HepG2 (cell line): ENCODE results near the gene CFAP300. TPM values are rescaled to one million over a fixed set of nuclear protein-coding genes. Genes with fewer than 3 reads are reported as not detected.
A peak's percentile ranks its signal among the peaks of the same experiment; 100 is the strongest.

Experiments used
- FOXO1 ChIP-seq: sonication (generic); formaldehyde crosslinking; IDR thresholded peaks from 2 replicates; pipeline ENCODE4 v1.4.0; 2020; ENCODE audit warnings: missing genetic modification reagents
- GTF3A ChIP-seq: sonication (generic); formaldehyde crosslinking; conservative IDR thresholded peaks from 2 replicates; pipeline ENCODE4 v1.4.0; 2020; ENCODE audit warnings: mild to moderate bottlenecking, missing genetic modification reagents
- HOXD1 ChIP-seq: sonication (generic); formaldehyde crosslinking; IDR thresholded peaks from 2 replicates; pipeline ENCODE4 v1.5.0; 2020; ENCODE audit warnings: missing genetic modification reagents
- IKZF4 ChIP-seq: sonication (generic); formaldehyde crosslinking; IDR thresholded peaks from 2 replicates; pipeline ENCODE4 v1.5.1; 2020; ENCODE audit warnings: borderline replicate concordance, mild to moderate bottlenecking, low read depth, missing genetic modification reagents; ENCODE audit errors: not compliant biosample characterization
- MATR3 ChIP-seq: sonication (generic); formaldehyde crosslinking; IDR thresholded peaks from 2 replicates; pipeline ENCODE4 v1.4.0; 2020; ENCODE audit warnings: missing genetic modification reagents
- ONECUT2 ChIP-seq: sonication (generic); formaldehyde crosslinking; IDR thresholded peaks from 2 replicates; pipeline ENCODE4 v1.4.0; 2020; ENCODE audit warnings: missing genetic modification reagents
- RAD21 ChIP-seq: fragments of 450-650 bp; formaldehyde crosslinking; IDR thresholded peaks from 2 replicates; pipeline ENCODE4 v1.5.0; 2020; ENCODE audit warnings: mild to moderate bottlenecking
- RBM39 ChIP-seq: fragments of 200-400 bp; formaldehyde crosslinking; IDR thresholded peaks from one replicate; pipeline ENCODE4 v1.6.1; 2018; ENCODE audit warnings: antibody characterized with exemption, mild to moderate bottlenecking, low read depth, low read length; ENCODE audit not compliant: poor library complexity, severe bottlenecking
- XRCC5 ChIP-seq: fragments of 200-400 bp; formaldehyde crosslinking; optimal IDR thresholded peaks from 2 replicates; pipeline ENCODE3; 2017; ENCODE audit warnings: mild to moderate bottlenecking, low read length
- YEATS4 ChIP-seq: sonication (generic); formaldehyde crosslinking; IDR thresholded peaks from 2 replicates; pipeline ENCODE4 v1.4.0; 2020; ENCODE audit warnings: missing genetic modification reagents, borderline replicate concordance
- ZBTB20 ChIP-seq: sonication (generic); formaldehyde crosslinking; IDR thresholded peaks from 2 replicates; pipeline ENCODE4 v1.8.1; 2023; ENCODE audit warnings: missing genetic modification reagents, low read depth, mild to moderate bottlenecking, borderline replicate concordance
- ZNF17 ChIP-seq: sonication (generic); formaldehyde crosslinking; IDR thresholded peaks from 2 replicates; pipeline ENCODE4 v1.5.0; 2020; ENCODE audit warnings: mild to moderate bottlenecking, missing genetic modification reagents
- ZNF530 ChIP-seq: sonication (generic); formaldehyde crosslinking; IDR thresholded peaks from 2 replicates; pipeline ENCODE4 v1.5.0; 2020; ENCODE audit warnings: low read depth, mild to moderate bottlenecking, missing genetic modification reagents
- ZNF670 ChIP-seq: sonication (generic); formaldehyde crosslinking; IDR thresholded peaks from 2 replicates; pipeline ENCODE4 v1.8.0; 2022; ENCODE audit warnings: mild to moderate bottlenecking, missing genetic modification reagents, borderline replicate concordance
- ZNF781 ChIP-seq: sonication (generic); formaldehyde crosslinking; IDR thresholded peaks from 2 replicates; pipeline ENCODE4 v1.5.1; 2020; ENCODE audit warnings: borderline replicate concordance, mild to moderate bottlenecking, missing genetic modification reagents; ENCODE audit errors: not compliant biosample characterization
- polyA plus RNA-seq, 8 experiments: library from polyadenylated mRNA; depleted of rRNA in 3 of 8; stranded (reverse) in 7 of 8; unstranded in 1 of 8; fragments of >200 nt; fragmentation: Illumina TruSeq in 4 of 8; extraction: Trizol in 4 of 8; gene quantifications; 2 replicates each; pipeline versions ENCODE4 v1.2.1 to v1.2.3, GENCODE V29; 2011 to 2016; ENCODE audit warnings: low read depth in 4 of 8, missing spikeins in 1 of 8, mixed read lengths in 1 of 8; ENCODE audit not compliant: insufficient read depth in 1 of 8
- total RNA-seq, 5 experiments: library from RNA; depleted of rRNA; stranded (reverse); fragments of >200 nt; fragmentation: Illumina TruSeq; extraction: Trizol; gene quantifications; 2 replicates each; pipeline ENCODE4 v1.2.3, GENCODE V29; 2016; ENCODE audit warnings: low read depth in 1 of 5
- TF ChIP-seq, protein P1 (sequence below): sonication (generic); formaldehyde crosslinking; IDR thresholded peaks from 2 replicates; pipeline ENCODE4; 2020; ENCODE audit warnings: missing genetic modification reagents, mild to moderate bottlenecking, borderline replicate concordance
- TF ChIP-seq, protein P2 (sequence below): sonication (generic); formaldehyde crosslinking; IDR thresholded peaks from 2 replicates; pipeline ENCODE4 v1.8.0; 2022; ENCODE audit warnings: mild to moderate bottlenecking, missing genetic modification reagents
- TF ChIP-seq, protein P3 (sequence below): sonication (generic); formaldehyde crosslinking; IDR thresholded peaks from 2 replicates; pipeline ENCODE4 v1.4.0; 2020; ENCODE audit warnings: mild to moderate bottlenecking, missing genetic modification reagents, borderline replicate concordance
- TF ChIP-seq, protein P4 (sequence below): sonication (generic); formaldehyde crosslinking; IDR thresholded peaks from 2 replicates; pipeline ENCODE4 v1.5.0; 2020; ENCODE audit warnings: missing genetic modification reagents, mild to moderate bottlenecking, borderline replicate concordance

The CFAP300 gene
- total and polyA plus RNA-seq, 2 of the 13 experiments (the other 11 are each of a cell fraction or from before 2014, with no cell fraction given): not detected

DNA sequence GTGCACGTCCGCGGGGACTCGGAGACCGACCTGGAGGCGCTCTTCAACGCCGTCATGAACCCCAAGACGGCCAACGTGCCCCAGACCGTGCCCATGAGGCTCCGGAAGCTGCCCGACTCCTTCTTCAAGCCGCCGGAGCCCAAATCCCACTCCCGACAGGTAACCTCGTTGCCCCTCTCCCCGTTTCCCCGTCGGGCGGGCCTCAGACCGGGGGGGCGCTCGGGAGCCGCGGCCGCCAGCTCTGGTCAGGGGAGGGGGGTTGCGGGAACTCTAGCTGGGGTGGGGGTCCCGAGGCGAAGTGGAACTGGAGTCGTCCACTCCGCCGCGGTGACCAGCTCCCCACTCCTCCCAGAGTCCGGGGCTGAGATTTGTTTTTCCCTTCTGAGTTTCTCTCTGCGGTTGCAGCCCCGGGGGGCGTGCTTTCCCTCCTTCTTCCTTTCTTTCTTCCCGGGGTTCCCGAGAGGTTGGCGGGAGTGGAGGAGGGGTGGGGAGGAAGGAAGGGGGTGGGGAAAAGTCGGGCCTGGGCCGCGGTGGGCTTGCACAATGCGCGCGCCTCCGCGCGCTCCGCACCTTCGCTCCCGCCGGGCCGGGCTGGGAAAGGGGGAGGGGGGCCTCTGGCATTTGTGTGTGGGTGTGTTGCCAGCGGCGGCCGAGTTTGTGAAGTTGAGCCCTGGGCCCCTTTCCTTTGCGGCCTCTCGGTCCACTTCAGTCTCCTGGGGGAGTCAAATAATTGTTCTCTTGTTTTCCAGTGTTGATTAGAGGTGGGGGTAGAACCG lies 64.0 kb downstream of the CFAP300 start (continued):
- TF ChIP-seq GTF3A (CRISPR knock-in tag) (0 out of 2 replicates have a peak, but pooled peaks have one; percentile 14), YEATS4 (CRISPR knock-in tag) (peak; percentile 52), ZNF781 (CRISPR knock-in tag) (no peak), XRCC5 (no peak), ZNF530 (CRISPR knock-in tag) (no peak), RAD21 (CRISPR knock-in tag) (peak; percentile 21; the same call in 1 of the 2 replicates), ZNF670 (CRISPR knock-in tag) (peak; percentile 49; the same call in 1 of the 2 replicates), HOXD1 (CRISPR knock-in tag) (peak; percentile 26; the same call in 1 of the 2 replicates), ZNF17 (CRISPR knock-in tag) (no peak), ONECUT2 (CRISPR knock-in tag) (no peak), RBM39 (no peak), IKZF4 (CRISPR knock-in tag) (no peak), ZBTB20 (no peak), MATR3 (CRISPR knock-in tag) (no peak), FOXO1 (CRISPR knock-in tag) (peak; percentile 79)
- TF ChIP-seq, protein P1, sequence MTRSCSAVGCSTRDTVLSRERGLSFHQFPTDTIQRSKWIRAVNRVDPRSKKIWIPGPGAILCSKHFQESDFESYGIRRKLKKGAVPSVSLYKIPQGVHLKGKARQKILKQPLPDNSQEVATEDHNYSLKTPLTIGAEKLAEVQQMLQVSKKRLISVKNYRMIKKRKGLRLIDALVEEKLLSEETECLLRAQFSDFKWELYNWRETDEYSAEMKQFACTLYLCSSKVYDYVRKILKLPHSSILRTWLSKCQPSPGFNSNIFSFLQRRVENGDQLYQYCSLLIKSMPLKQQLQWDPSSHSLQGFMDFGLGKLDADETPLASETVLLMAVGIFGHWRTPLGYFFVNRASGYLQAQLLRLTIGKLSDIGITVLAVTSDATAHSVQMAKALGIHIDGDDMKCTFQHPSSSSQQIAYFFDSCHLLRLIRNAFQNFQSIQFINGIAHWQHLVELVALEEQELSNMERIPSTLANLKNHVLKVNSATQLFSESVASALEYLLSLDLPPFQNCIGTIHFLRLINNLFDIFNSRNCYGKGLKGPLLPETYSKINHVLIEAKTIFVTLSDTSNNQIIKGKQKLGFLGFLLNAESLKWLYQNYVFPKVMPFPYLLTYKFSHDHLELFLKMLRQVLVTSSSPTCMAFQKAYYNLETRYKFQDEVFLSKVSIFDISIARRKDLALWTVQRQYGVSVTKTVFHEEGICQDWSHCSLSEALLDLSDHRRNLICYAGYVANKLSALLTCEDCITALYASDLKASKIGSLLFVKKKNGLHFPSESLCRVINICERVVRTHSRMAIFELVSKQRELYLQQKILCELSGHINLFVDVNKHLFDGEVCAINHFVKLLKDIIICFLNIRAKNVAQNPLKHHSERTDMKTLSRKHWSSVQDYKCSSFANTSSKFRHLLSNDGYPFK: no peak
- TF ChIP-seq, protein P2, sequence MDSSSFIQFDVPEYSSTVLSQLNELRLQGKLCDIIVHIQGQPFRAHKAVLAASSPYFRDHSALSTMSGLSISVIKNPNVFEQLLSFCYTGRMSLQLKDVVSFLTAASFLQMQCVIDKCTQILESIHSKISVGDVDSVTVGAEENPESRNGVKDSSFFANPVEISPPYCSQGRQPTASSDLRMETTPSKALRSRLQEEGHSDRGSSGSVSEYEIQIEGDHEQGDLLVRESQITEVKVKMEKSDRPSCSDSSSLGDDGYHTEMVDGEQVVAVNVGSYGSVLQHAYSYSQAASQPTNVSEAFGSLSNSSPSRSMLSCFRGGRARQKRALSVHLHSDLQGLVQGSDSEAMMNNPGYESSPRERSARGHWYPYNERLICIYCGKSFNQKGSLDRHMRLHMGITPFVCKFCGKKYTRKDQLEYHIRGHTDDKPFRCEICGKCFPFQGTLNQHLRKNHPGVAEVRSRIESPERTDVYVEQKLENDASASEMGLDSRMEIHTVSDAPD (CRISPR knock-in tag): 0 out of 2 replicates have a peak, but pooled peaks have one; percentile 22
- TF ChIP-seq, protein P3, sequence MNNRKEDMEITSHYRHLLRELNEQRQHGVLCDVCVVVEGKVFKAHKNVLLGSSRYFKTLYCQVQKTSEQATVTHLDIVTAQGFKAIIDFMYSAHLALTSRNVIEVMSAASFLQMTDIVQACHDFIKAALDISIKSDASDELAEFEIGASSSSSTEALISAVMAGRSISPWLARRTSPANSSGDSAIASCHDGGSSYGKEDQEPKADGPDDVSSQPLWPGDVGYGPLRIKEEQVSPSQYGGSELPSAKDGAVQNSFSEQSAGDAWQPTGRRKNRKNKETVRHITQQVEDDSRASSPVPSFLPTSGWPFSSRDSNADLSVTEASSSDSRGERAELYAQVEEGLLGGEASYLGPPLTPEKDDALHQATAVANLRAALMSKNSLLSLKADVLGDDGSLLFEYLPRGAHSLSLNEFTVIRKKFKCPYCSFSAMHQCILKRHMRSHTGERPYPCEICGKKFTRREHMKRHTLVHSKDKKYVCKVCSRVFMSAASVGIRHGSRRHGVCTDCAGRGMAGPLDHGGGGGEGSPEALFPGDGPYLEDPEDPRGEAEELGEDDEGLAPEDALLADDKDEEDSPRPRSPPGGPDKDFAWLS (CRISPR knock-in tag): no peak
- TF ChIP-seq, protein P4, sequence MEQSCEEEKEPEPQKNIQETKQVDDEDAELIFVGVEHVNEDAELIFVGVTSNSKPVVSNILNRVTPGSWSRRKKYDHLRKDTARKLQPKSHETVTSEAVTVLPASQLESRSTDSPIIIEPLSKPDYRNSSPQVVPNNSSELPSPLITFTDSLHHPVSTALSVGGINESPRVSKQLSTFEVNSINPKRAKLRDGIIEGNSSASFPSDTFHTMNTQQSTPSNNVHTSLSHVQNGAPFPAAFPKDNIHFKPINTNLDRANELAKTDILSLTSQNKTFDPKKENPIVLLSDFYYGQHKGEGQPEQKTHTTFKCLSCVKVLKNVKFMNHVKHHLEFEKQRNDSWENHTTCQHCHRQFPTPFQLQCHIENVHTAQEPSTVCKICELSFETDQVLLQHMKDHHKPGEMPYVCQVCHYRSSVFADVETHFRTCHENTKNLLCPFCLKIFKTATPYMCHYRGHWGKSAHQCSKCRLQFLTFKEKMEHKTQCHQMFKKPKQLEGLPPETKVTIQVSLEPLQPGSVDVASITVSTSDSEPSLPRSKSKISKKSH (CRISPR knock-in tag): no peak
